HTR-8/SVneo (cell line): ENCODE data around the gene IDUA.

Experiments used
- DNase-seq: peaks from one replicate; pipeline ENCODE4 v3.0.0; 2011; ENCODE audit warnings: low spot score, mixed read lengths; ENCODE audit not compliant: insufficient read length
- FAIRE-seq: peaks from 2 replicates; lab custom pipeline; 2011; peaks lifted over from hg19 to GRCh38; lab: Jason Lieb, UNC

Gene IDUA

DNA sequence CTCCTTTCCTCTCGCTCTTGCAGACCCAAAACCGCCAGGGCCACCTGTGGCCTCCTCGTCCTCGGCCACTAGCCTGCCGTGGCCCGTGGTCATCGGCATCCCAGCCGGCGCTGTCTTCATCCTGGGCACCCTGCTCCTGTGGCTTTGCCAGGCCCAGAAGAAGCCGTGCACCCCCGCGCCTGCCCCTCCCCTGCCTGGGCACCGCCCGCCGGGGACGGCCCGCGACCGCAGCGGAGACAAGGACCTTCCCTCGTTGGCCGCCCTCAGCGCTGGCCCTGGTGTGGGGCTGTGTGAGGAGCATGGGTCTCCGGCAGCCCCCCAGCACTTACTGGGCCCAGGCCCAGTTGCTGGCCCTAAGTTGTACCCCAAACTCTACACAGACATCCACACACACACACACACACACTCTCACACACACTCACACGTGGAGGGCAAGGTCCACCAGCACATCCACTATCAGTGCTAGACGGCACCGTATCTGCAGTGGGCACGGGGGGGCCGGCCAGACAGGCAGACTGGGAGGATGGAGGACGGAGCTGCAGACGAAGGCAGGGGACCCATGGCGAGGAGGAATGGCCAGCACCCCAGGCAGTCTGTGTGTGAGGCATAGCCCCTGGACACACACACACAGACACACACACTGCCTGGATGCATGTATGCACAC, 38.2 kb downstream of the IDUA start:
- peak; percentile 44 for FAIRE-seq
- DNase-seq = no peak

- DNase-seq (no peak), FAIRE-seq (no peak)
Measured at GRCh38 chr4:1026115-1026514, 39.3 kb downstream of the IDUA start.

DNA sequence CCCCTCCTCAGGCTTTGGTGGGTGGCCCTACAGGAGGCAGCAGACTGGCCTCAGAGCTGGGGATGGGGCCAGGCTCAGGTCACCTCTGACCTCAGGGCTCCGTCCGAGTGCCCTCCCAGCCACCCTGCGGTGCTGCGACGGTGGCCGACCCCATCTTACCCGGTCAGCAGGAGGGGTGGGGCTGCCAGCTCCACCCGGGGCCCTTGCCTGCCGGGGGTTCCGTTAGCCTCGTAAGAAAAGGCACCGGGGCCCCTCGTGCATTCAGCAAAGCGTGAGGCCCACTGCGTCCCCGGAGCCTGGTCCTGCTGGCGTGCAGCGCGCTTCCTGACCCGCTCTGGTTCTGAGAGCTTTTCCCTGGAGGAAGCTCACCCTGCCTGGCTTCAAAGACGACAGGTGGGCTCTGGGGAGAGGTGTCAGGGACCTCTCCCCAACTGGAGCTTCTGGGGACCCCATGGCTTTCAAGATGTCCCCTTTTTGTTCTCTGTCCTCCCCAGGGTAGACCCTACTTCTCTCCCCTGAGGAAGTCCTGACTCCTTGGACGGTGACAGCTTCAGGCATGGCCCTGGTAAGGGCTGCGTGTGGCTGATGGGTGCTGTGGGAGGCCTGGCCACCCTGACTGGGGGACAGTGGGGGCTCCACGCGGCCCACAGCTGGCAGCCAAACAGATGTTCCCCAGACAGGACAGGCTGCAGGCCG, 40.5 kb downstream of the IDUA start:
- no peak for DNase-seq

GRCh38 chr4:1027915-1028238, 41.0 kb downstream of the IDUA start:
- no peak for DNase-seq
- FAIRE-seq = no peak

More for the DNA sequence above, 40.5 kb downstream of the IDUA start:
- no peak for FAIRE-seq

DNA sequence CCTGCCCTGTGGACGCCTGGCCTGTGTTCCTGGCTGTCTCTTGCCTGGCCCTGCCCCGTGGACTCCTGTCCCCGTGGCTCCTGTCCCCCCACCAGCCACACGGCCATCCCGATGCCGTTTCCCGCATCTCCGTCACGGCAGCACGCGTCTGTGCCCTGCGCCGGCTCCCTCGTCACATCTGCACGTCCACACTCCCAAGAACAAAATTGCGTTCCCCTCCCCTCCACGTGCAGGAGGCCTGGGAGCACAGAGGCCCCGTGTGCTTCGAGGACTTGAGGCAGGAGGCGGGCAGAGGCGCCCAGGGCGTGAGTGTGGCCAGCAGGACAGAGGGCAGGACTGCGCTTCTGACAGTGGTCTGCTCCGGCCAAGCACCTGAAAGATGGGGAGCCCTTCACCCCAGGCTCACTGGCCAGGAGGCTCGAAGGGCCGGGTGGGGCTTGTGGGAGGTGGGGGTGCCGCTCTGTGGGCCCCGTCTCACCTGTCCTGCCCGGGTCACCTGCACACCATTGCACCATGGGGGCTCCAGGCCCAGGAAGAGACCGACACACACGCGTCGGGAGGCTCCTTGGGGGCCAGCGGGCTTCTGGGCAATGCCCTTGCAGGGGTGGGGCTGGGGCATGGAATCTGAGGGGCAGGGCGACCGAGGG, 41.9 kb downstream of the IDUA start:
- DNase-seq = no peak
- FAIRE-seq = no peak

- no peak for DNase-seq
- no peak for FAIRE-seq
Measured at GRCh38 chr4:1029529-1029928, 42.7 kb downstream of the IDUA start.

- no peak for DNase-seq
- FAIRE-seq = no peak
Measured at GRCh38 chr4:1030031-1030430, 43.2 kb downstream of the IDUA start.

GRCh38 chr4:1030559-1030958, 43.7 kb downstream of the IDUA start:
- DNase-seq = no peak
- FAIRE-seq = no peak

DNA sequence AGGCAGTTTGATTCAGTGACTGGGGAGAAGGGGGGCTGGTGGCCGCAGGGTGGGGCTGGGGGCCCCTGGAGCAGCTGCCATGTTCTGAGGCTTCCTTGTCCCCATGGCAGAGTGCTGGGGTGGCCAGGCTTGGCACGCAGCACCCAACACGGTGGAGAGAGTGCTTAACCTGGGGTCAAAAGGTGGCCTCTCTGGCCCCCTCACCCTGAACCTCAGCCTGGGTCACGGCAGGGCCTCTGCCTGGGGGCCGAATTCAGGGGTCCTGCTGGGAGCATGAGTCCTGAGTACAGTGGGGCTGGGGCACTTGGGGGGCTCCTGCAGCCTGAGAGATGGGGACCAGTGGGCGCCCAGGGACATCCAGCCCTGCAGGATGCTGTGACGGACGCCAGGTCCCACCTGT, 44.5 kb downstream of the IDUA start:
- DNase-seq (no peak), FAIRE-seq (no peak)

GRCh38 chr4:1031956-1032795, 45.3 kb downstream of the IDUA start:
- DNase-seq (no peak), FAIRE-seq (no peak)

DNA sequence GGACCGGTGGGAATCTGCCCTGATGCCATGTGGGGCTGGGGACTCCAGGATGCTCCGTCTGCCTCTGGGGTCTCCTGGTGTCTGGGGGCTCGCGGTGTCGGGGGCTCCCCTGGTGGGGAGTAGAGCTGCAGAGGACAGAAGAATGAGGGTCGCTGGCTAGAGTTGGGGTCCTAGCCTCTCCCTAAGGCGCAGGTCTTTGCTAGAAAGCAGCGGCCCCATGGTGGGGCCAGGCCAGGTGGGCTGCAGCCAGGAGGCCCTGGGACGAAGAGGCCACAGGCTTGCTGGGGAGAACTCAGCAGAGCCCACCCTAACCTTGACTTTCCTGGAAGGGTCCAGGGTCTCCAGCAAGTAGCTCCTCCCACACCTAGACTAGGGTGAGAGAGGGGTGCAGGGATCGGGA, 46.0 kb downstream of the IDUA start:
- DNase-seq (no peak), FAIRE-seq (no peak)

DNA sequence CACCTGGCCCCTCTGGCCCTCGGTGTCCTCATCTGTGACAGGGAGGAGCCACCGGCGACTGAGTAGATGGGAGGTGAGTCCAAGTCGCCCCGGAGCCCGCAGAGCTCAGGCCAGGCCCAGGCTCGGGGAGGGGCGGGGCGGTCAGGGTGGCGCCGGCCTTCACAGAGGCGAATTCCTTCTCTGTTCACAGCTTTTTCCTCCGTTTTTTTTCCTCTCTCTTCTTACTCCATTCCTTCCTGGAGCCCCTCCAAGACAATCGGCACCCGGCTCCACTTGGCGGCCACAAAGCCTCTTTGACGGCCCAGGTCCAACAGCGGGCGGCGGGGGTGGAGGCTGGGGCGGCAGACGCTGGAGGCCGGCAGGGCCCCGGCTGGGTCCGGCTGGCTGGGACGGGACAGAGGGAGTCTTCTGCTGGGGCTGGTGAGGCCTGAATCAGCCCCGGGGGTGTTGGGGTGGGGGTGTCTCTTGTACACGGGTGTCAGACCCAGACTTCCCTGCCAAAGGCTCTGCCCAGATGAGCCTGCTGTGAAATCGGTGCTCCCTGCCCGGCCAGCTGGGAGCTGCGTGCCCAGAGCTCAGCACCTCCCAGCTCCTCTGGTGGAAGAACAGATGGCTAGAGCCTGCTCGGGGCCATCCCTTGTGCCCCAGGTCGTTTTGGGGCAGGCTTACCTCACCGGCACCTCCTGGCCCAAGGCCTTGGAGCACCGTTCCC, 47.2 kb downstream of the IDUA start:
- no peak for DNase-seq
- no peak for FAIRE-seq

GRCh38 chr4:1035510-1035909, 48.7 kb downstream of the IDUA start:
- no peak for DNase-seq
- no peak for FAIRE-seq

DNA sequence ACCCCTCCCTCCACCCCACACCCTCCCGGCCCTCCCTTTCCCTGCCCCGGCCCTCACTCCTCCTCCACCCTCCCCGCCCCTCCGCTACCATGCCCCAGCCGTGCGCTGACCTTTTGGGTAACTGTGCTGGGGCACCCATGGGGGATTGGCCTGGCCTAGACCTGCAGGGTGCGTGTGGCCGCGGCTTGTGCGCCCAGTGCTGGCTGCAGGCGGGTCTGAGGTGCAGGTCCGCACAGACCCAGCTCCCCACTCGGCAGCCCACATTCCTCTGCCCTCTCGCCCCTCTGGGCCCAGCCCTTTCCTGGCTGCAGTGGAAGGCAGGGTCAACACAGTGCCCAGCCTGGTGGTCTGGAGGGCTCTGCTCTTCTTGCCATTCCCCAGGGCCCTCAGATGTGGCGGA, 49.3 kb downstream of the IDUA start:
- no peak for DNase-seq
- no peak for FAIRE-seq

GRCh38 chr4:1036976-1037810, 50.3 kb downstream of the IDUA start:
- DNase-seq (no peak), FAIRE-seq (no peak)

DNA sequence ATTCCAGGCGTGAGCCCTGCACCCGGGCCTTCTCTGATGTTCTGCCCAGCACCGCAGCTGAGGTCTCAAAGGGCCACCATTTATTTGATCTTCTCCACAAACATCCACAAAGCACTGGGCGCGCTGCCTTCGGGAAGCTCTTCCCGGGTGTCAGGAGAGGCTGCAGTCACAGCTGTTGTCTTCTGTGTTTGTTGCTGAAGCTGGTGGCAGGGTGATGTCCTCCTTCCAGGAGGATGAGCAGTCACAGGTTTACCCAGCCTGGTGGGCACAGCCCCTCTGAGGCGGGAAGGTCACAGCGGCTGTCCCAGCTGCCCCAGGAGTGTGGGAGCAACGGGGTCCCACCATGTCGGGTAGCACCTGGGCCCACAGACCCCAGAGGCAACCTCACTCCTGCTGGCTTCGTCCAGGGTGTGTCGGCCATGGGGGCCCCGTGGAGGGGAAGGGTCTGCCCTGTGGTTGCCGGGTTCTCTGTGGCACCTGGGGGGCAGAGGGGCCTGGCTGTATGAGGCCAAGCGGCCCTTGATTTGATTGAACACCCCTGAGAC, 52.2 kb downstream of the IDUA start:
- FAIRE-seq = no peak
- DNase-seq = no peak

DNA sequence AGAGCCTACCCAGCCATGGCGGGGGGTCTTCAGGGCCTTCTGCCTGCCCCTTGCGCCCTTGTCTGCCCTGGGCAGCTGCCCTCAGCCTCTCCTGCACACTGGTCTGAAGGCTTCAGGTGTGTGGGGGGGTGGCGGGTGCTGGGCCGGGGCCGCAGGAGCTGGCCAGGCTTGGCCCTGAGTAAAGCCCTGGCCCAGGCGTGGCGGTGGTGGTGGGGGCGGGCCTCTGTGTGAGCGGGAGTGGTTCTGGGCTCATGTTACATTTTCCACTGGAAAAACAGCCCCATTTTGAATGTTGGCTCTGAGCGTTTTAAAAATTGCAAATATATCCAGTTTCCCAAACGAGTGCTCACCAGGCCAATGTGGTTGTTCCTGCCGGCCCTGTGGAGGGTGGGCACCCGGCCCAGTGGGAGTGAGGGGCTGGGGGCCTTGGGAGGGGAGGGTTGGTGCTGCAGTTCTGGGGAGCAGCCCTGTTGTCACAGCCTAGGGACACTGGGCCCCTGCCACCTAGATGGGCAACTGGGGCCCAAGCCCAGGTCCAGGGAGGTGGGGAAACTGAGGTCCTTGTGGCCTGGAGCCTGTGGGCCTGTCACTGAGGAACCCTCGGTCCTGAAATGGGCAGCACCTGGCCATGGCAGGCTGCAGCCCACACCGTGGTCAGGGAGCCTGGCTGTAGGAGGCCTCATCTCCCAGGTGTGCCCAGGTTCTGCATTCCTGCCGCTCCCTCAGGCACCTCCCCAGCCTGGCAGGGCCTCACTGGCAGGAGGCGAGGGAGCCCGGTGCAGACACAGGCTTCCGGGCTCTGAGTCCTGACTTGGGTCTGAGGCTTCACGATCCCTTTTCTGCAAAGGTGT, 52.9 kb downstream of the IDUA start:
- DNase-seq (no peak), FAIRE-seq (no peak)
